Measurements from ENCODE around the gene CD99. TPM values are rescaled to one million over a fixed set of nuclear protein-coding genes. Genes with fewer than 3 reads are reported as not detected.

CD99 gene
- total RNA-seq, 1 experiment from 2014 or later, result 407 TPM

GRCh38 chrX:2705046-2705832 is 14.1 kb downstream of the CD99 start:
- BruUV-seq (replicated peaks), result no TSS peak
- H3K27ac Mint-ChIP-seq (ENCODE audit: unreplicated experiment), result no peak overlapping the region
- intact Hi-C loops (cut with micrococcal nuclease; ENCODE audit: unreplicated experiment), result no loop called here
- no peak for TF ChIP-seq CTCF (IDR thresholded peaks at IDR 0.05; ENCODE audit: insufficient read depth in 1 of 2, low read depth in 1 of 2, low read length in 1 of 2, severe bottlenecking in 1 of 2, unreplicated experiment in 1 of 2)
- peaks cover 2% of the 10 kb centered on the region for H3K36me3 ChIP-seq (ENCODE audit: control insufficient read depth, insufficient read depth, low read length)
- no peak for DNase-seq
- peaks cover 36% of the 10 kb centered on the region for H3K4me1 Mint-ChIP-seq (ENCODE audit: low read depth, unreplicated experiment)
- H3K36me3 Mint-ChIP-seq (ENCODE audit: insufficient read depth, unreplicated experiment), result peaks cover 49% of the 10 kb centered on the region
- H3K4me1 ChIP-seq, result peaks cover 25% of the 10 kb centered on the region
- peaks cover 9% of the 10 kb centered on the region for H3K9me3 Mint-ChIP-seq (ENCODE audit: unreplicated experiment)
- ChIA-PET POLR2A (no interaction called here), CTCF (no interaction called here)
- H3K4me3 ChIP-seq (ENCODE audit: low read depth, low read length), result no peak overlapping the region
- no peak overlapping the region for H3K4me3 Mint-ChIP-seq (ENCODE audit: unreplicated experiment)
- no peaks in the 10 kb centered on the region for H3K27me3 ChIP-seq (replicated peaks; ENCODE audit: control insufficient read depth, insufficient read depth, low read length)
- H3K27me3 Mint-ChIP-seq (ENCODE audit: insufficient read depth, unreplicated experiment), result no peaks in the 10 kb centered on the region
- H3K9me3 ChIP-seq, result no peaks in the 10 kb centered on the region

GRCh38 chrX:2707334-2707760 is 16.3 kb downstream of the CD99 start:
- POLR2A ChIA-PET, result no interaction called here
- BruUV-seq (replicated peaks), result no TSS peak
- Mint-ChIP-seq H3K4me3 (ENCODE audit: unreplicated experiment) (no peak overlapping the region), H3K4me1 (ENCODE audit: low read depth, unreplicated experiment) (peaks cover 34% of the 10 kb centered on the region), H3K27me3 (ENCODE audit: insufficient read depth, unreplicated experiment) (no peaks in the 10 kb centered on the region), H3K36me3 (ENCODE audit: insufficient read depth, unreplicated experiment) (peaks cover 32% of the 10 kb centered on the region), H3K27ac (ENCODE audit: unreplicated experiment) (peak overlapping the region; percentile 8), H3K9me3 (ENCODE audit: unreplicated experiment) (no peaks in the 10 kb centered on the region)
- TF ChIP-seq CTCF (IDR thresholded peaks at IDR 0.05; ENCODE audit: insufficient read depth in 1 of 2, low read depth in 1 of 2, low read length in 1 of 2, severe bottlenecking in 1 of 2, unreplicated experiment in 1 of 2), result no peak
- Histone ChIP-seq H3K36me3 (ENCODE audit: control insufficient read depth, insufficient read depth, low read length) (peaks cover 2% of the 10 kb centered on the region), H3K27me3 (replicated peaks; ENCODE audit: control insufficient read depth, insufficient read depth, low read length) (no peaks in the 10 kb centered on the region), H3K4me3 (ENCODE audit: low read depth, low read length) (no peak overlapping the region), H3K9me3 (no peaks in the 10 kb centered on the region), H3K4me1 (peaks cover 29% of the 10 kb centered on the region)
- intact Hi-C loops (cut with micrococcal nuclease; ENCODE audit: unreplicated experiment), result no loop called here
- peak; percentile 45 to 56 for DNase-seq
- CTCF ChIA-PET, result no interaction called here

DNA sequence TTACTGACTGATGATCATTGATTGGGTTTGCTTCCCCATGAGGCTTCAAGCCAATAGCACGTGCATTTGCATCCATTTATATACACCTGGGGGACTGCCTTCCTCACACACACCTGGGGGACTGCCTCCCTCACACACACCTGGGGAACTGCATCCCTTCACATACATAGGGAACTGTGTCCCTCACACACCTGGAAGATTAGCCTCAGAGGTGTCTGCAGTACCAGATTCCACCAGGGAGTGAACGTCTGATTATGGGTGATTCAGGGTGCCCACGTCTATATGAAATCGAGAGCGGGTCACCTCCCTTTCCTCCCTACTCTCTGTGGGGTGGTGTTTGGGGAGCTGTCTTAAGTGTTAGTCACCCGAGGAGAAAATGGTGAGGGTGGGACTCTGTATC is 16.9 kb downstream of the CD99 start:
- Histone ChIP-seq H3K27me3 (replicated peaks; ENCODE audit: control insufficient read depth, insufficient read depth, low read length) (no peaks in the 10 kb centered on the region), H3K4me3 (ENCODE audit: low read depth, low read length) (no peak overlapping the region), H3K9me3 (no peaks in the 10 kb centered on the region), H3K4me1 (peaks cover 29% of the 10 kb centered on the region), H3K36me3 (ENCODE audit: control insufficient read depth, insufficient read depth, low read length) (peaks cover 5% of the 10 kb centered on the region)
- no peaks in the 10 kb centered on the region for H3K9me3 Mint-ChIP-seq (ENCODE audit: unreplicated experiment)
- TF ChIP-seq CTCF (IDR thresholded peaks at IDR 0.05; ENCODE audit: insufficient read depth in 1 of 2, low read depth in 1 of 2, low read length in 1 of 2, severe bottlenecking in 1 of 2, unreplicated experiment in 1 of 2), result no peak
- peaks cover 34% of the 10 kb centered on the region for H3K4me1 Mint-ChIP-seq (ENCODE audit: low read depth, unreplicated experiment)
- H3K4me3 Mint-ChIP-seq (ENCODE audit: unreplicated experiment), result no peak overlapping the region
- ChIA-PET CTCF (no interaction called here), POLR2A (no interaction called here)
- no TSS peak for BruUV-seq (replicated peaks)
- DNase-seq, result no peak
- intact Hi-C loops (cut with micrococcal nuclease; ENCODE audit: unreplicated experiment), result no loop called here
- H3K27me3 Mint-ChIP-seq (ENCODE audit: insufficient read depth, unreplicated experiment), result no peaks in the 10 kb centered on the region
- H3K27ac Mint-ChIP-seq (ENCODE audit: unreplicated experiment), result peak overlapping the region; percentile 8
- peaks cover 32% of the 10 kb centered on the region for H3K36me3 Mint-ChIP-seq (ENCODE audit: insufficient read depth, unreplicated experiment)
